Activated naive CD4-positive, alpha-beta T cell treated with Interleukin-2 at 50 U/mL for 16 hours (primary cell): ENCODE measurements around the gene UBE2R2.
"Not testable (repeated sequence)": the region's sequence is repeated elsewhere in the genome, so short reads cannot be mapped to it uniquely, and the experiment has no call there.

ENCODE experiments used
- DNase-seq: peaks from one replicate; pipeline ENCODE4 v3.0.0-alpha.2; 2020

The UBE2R2 gene

DNA sequence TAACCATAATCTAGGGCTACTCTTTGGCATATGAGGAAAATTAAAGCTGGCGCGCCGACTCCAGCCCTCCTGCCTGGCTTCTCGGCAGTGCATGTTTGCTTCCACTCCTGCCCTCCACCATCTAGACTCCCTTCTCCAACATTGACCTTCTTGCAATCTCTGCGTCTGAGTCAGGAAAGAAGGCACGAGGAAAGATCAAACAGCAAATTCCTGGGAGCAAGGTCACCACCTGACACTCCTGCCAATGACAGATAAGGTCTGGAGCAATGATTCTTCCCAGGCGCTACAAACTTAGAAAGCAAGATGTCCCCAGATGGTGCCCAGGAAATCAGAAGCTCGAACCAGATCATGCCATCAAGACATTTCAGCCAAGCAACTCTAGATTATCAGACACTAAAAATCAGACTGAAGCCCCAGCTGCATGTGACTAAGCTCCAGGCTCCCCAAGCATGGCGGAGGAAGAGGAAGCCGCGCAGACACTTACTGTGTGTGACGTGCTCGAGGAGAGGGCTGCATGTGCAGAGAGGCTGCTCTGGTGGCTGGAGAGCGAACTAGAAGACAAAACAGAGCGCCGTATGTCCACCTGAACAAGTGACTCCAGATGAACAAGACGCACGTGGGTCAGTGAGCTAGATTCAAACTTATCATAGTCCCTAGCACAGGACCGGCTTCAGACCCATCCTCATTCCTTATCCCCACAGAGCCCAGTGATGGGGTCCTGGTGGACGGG lies 115.3 kb downstream of the UBE2R2 start:
- no peak for DNase-seq

DNA sequence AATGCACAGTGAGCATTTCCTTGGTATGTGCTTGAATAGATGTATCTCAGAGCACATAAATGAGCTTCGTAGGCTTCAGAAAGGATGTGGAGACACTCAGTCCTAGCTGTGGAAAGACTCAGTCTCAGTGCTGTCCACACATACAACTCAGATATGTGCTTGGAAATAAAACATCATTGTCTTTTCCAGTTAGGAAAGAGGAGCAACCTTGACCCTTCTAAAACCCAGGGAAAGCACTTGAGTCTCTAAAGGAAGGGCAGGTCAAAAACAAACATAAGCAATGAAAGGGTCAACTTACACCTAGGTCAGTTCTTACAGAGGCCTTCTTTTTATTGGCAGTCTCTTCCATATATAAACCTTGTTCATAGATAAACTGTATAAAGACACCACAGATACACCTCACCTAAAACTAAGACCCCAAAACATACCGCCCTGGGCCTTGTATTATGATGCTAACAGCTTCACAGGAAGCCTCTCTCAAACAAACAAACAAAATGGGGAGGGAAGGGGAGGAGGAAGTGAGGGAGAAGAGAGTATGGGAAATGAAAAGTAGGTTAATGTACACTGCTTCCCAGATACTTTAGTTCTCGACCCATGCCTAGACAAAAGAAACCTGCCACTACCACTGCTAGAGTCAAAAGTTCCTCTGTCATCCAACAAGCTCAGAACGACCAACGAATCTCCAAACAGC lies 117.4 kb downstream of the UBE2R2 start:
- DNase-seq, result no peak

DNA sequence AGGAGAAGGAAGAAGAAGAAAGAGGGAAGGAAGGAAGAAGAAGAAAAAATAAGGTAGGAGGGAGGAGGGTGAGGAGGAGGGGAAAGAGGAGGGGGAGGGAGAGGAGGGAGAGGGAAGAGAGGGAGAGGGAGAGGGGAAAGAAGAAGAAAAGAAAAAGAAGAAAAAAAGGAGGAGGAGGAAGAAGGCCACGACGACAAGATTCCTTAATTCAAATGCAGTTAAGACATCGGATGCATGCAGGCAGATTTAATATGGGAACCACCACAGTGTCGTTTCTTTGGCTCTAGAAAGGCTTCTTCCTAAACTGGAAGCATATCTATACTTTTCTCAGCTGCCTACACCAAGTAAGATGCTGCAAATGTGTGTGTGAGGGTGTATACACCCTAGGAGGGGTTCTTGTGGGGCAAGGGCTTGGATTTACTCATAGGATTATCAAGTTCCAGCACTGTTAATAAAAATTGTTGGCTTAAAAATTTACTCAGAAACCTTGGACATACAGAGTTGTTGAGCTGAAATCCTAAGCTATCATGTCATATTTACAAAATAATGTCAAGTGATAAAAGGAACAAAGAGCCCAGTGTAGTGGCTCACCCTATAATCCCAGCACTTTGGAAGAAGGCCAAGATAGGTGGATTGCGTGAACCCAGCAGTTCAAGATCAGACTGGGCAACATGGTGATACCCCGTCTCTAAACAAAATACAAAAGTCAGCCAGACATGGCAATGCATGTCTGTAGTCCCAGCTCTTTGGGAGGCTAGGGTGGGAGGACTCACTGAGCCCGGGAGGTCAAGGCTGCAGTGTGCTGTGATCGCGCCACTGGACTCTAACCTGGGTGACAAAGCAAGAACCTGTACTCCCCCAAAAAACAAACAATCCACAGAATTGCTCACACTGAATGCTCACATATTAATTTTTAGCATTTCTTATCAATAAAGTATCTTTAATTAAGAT lies 123.2 kb downstream of the UBE2R2 start:
- DNase-seq, result no peak

DNA sequence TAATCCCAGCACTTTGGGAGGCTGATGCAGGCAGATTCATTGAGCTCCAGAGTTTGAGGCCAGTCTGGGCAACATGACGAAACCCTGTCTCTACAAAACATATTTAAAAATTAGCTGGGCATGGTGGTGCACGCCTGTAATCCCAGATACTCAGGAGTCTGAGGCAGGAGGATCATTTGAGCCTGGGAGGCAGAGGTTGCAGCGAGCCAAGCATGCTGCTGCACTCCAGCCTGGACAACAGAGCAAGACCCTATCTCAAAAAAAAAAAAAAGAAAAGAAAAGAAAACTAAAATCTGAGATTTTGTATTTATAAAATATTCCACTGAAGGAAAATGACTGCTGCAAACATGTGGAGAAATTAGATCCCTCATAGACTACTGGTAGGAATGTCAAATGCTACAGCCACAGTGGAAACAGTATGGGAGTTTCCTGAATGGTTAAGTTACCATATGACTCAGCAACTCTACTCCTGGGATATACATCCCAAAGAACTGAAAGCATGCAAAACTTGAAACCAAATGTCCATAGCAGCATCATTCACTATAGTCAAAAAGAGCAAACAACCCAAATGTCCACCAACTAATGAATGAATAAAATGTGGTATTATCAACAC lies 125.6 kb downstream of the UBE2R2 start:
- DNase-seq, result no peak

DNA sequence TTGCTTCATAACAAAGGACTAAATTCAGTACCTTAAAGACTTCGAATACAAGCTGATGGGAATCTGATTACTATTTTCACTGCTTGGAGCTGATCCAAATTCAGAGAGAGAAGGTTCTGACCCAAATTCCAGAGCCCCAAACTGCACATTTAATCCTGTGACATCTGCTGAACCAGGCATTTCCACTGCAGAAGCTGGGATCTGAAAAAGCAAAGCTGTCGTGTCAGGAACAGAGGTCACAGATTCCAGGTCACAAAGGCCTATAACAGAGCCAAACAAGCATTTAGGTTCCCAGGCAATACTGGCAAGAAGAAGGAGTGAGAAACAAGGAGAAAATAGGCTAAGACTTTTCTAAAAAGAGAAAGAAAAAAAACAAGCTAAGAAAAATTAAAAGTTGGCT lies 126.4 kb downstream of the UBE2R2 start:
- no peak for DNase-seq

DNA sequence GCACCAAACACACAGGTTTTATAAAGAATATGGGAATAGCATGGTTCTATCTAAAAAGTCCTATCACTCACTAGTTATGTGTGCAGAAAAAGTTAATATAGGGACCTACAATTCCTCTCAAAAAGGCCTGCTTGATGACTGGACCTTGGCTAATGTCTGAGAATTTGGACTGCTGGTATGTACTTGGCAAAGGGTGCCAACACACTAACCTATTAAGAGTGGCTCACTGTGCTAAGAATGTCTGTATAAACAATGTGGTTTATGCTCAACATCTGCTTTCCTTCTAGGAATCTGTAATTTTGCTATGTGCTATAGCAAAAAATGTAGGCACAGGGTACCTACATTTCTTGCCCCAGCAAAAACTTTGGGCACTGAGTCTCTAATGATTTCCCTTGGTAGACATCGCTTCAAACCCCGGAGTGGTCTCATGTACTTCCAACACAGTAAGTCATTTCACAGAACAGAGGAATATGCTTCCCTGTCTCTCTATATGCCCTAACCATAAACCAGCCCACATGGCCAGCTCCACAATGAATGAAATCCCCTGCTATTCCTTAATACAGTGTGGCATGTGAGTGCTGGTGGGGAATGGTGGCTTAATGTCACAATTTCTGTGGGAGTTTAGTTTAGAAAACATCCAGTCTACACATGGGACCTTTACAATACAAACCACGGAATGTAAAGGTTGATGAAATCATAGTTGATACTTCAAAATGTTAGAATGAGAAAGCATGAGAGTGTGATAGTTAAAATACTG lies 130.0 kb downstream of the UBE2R2 start:
- DNase-seq, result no peak

DNA sequence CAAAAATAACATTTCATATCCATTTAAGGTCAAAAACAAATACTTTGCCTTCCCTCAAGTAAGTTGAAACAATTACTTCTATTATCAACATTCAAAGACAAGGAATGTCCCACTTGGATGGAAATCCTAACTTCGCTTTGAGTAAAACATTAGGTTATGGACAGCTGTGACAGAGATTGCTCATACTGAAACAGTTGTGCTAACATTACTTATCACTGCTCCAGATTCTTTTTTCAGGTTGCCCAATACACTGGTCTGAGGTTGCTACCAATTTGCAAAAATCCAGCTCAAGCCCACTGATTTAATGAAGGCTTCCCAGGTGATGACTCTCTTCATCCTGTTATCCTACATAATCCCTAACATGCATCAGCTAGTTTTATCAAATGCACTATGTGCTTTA lies 133.4 kb downstream of the UBE2R2 start:
- no peak for DNase-seq

DNA sequence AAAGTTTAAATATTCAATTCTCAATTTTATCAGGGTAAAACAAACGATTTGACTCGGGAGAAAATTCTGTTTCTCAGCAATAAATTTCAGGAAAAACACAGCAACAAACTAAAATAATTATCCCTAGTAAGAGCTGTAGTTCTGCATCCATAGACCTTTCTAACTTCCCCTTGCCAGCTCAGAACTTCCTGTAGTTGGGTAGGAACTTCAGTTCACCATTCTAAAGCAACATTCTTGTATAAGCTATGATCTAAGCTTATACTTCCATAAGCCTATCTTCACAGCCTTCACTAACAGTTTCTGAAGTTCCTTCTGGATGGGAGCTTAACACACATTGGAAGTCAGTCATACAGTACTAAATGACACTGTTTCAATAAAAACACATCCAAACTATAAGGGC lies 135.1 kb downstream of the UBE2R2 start:
- DNase-seq, result no peak

DNA sequence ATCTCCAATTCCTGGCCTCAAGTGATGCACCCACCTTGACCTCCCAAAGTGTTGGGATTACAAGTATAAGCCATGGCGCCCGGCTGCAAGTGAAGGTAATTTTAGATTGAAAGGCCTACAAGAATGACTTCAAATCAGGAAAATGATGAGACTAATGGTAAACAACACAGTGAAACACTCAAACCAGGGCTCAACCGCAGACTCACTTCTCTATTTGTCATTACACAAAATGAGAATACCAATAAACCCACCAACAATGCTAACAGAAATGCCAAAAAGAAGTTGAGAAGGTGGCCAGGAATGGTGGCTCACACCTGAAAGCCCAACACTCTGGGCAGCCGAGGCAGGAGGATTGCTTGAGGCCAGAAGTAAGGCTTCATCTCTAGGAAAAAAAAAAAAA lies 139.6 kb downstream of the UBE2R2 start:
- DNase-seq, result no peak

DNA sequence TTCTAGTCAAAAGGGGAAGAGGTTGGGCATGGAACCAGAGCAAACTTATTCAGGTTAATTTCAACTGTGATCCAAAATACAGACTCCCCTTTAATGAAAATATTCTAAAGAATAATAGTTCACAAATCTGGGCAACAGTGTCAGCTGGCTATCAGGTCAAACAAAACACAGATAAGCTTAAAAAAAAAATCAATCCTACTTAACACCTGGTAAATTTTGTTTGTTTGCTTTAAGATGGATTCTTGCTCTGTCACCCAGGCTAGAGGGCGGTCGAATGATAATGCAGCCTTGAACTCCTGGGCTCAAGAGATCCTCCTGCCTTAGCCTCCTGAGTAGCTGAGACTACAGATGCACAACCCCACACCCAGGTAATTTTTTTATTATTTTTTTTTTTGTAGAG lies 142.8 kb downstream of the UBE2R2 start:
- no peak for DNase-seq

DNA sequence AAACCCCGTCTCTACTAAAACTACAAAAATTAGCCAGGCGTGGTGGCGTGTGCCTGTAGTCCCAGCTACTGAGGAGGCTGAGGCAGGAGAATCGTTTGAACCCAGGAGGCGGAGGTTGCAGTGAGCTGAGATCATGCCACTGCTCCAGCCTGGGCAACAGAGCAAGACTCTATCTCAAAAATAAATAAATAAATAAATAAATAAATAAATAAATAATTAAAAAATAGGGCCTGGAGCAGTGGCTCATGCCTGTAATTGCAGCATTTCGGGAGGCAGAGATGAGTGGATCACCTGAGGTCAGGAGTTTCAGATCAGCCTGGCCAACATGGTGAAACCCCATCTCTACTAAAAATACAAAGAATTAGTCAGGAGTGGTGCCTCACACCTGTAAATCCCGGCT lies 145.5 kb downstream of the UBE2R2 start:
- DNase-seq, result not testable (repeated sequence)

DNA sequence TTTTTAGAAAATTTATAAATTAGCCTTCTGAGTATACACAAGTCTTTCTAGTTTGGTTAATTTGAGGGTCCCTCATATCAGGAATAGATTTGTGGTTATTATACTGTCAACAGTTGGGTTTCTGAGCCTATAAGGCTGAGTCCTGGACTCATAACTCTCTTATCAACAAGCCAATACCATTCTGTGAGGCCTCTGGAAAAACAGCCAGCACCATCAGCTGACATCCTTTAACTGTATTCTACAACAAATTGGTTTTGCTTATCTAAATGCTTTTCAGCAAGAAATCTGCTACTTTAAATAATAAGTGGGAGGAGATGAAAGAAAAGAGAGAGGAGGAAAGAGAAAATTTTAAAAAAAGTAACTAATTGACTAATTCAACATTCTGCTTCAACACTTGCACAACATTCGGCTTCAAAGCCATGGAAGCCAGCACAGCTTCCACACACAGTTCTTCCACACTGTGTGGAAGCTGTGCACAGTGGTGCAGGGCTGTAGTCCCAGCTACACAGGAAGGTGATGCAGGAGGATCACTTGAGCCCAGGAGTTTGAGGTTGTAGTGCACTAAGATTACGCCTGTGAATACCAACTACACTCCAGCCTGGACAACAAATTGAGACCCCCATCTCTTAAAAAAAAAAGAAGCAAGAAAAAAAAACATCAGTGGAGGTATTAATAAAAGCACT lies 147.3 kb downstream of the UBE2R2 start:
- DNase-seq, result no peak
